Immature natural killer cell (primary cell): ENCODE measurements around the gene PIP5K1B. TPM values are rescaled to one million over a fixed set of nuclear protein-coding genes. Genes with fewer than 3 reads are reported as not detected.

Experiments used
- DNase-seq, 3 donors: peaks; one replicate each; pipeline ENCODE4 v3.0.0; 2022; ENCODE audit warnings: mixed read lengths in 1 of 3
- H3K27ac Mint-ChIP-seq, 6 donors: one replicate each; pipeline ENCODE4 v1.8.0; 2020; ENCODE audit warnings: mixed read lengths in 6 of 6, mild to moderate bottlenecking in 5 of 6, inconsistent platforms in 4 of 6, moderate library complexity in 3 of 6
- H3K27me3 Mint-ChIP-seq, 3 donors: one replicate each; pipeline ENCODE4 v1.8.0; 2020 to 2021; ENCODE audit warnings: low read depth in 3 of 3, mild to moderate bottlenecking in 3 of 3, mixed read lengths in 3 of 3, moderate library complexity in 3 of 3, inconsistent platforms in 1 of 3
- H3K36me3 Mint-ChIP-seq, 3 donors: one replicate each; pipeline ENCODE4 v1.8.0; 2020; ENCODE audit warnings: mixed read lengths in 3 of 3, inconsistent platforms in 2 of 3, mild to moderate bottlenecking in 2 of 3
- H3K4me1 Mint-ChIP-seq, 2 donors: one replicate each; pipeline ENCODE4 v1.8.0; 2020; ENCODE audit warnings: inconsistent platforms in 2 of 2, mild to moderate bottlenecking in 2 of 2, mixed read lengths in 2 of 2, moderate library complexity in 1 of 2
- H3K4me3 Mint-ChIP-seq, 5 donors: one replicate each; pipeline ENCODE4 v1.8.0; 2020; ENCODE audit warnings: mild to moderate bottlenecking in 5 of 5, mixed read lengths in 5 of 5, inconsistent platforms in 3 of 5, moderate library complexity in 3 of 5
- H3K9me3 Mint-ChIP-seq, 6 donors: one replicate each; pipeline ENCODE4 v1.8.0; 2020; ENCODE audit warnings: mild to moderate bottlenecking in 6 of 6, mixed read lengths in 6 of 6, inconsistent platforms in 4 of 6, moderate library complexity in 3 of 6
- polyA plus RNA-seq, 3 donors: library from polyadenylated mRNA; unstranded; fragments of 300-500 nt; fragmentation: Illumina TruSeq; gene quantifications; one replicate each; pipeline ENCODE4 v1.2.3, GENCODE V29; 2021

The PIP5K1B gene
- polyA plus RNA-seq, 3 donors from 2014 or later = not detected

- Mint-ChIP-seq H3K36me3 (no peaks in the 10 kb centered on the region), H3K9me3 (no peaks in the 10 kb centered on the region), H3K4me3 (no peak overlapping the region), H3K27me3 (peaks cover 2 to 4% (median 3%) of the 10 kb centered on the region in 3 donors), H3K4me1 (no peaks in the 10 kb centered on the region), H3K27ac (no peak overlapping the region)
- no peak for DNase-seq
Measured at GRCh38 chr9:68804911-68805889, 100.2 kb downstream of the PIP5K1B start.

GRCh38 chr9:68805890-68806517 lies 101.0 kb downstream of the PIP5K1B start:
- no peaks in the 10 kb centered on the region for H3K9me3 Mint-ChIP-seq
- peaks cover 2 to 4% (median 3%) of the 10 kb centered on the region in 3 donors for H3K27me3 Mint-ChIP-seq
- H3K36me3 Mint-ChIP-seq = no peaks in the 10 kb centered on the region
- H3K4me1 Mint-ChIP-seq = no peaks in the 10 kb centered on the region
- no peak overlapping the region for H3K27ac Mint-ChIP-seq
- no peak overlapping the region for H3K4me3 Mint-ChIP-seq
- DNase-seq = no peak

GRCh38 chr9:68808338-68808890 lies 103.4 kb downstream of the PIP5K1B start:
- no peak for DNase-seq

GRCh38 chr9:68817079-68817875 lies 112.2 kb downstream of the PIP5K1B start:
- no peaks in the 10 kb centered on the region for H3K36me3 Mint-ChIP-seq

More at GRCh38 chr9:68808338-68808890, 103.4 kb downstream of the PIP5K1B start:
- peaks cover 2 to 9% (median 3%) of the 10 kb centered on the region in 3 donors for H3K27me3 Mint-ChIP-seq
- H3K4me1 Mint-ChIP-seq = no peaks in the 10 kb centered on the region
- H3K36me3 Mint-ChIP-seq = no peaks in the 10 kb centered on the region
- H3K9me3 Mint-ChIP-seq = no peaks in the 10 kb centered on the region
- no peak overlapping the region for H3K4me3 Mint-ChIP-seq
- no peak overlapping the region for H3K27ac Mint-ChIP-seq

GRCh38 chr9:68819065-68819464 lies 114.0 kb downstream of the PIP5K1B start:
- Mint-ChIP-seq H3K27me3 (peaks cover 0 to 10% (median 6%) of the 10 kb centered on the region in 3 donors), H3K9me3 (no peaks in the 10 kb centered on the region), H3K4me3 (no peak overlapping the region), H3K4me1 (no peaks in the 10 kb centered on the region), H3K36me3 (no peaks in the 10 kb centered on the region), H3K27ac (no peak overlapping the region)
- DNase-seq = no peak

More at GRCh38 chr9:68817079-68817875, 112.2 kb downstream of the PIP5K1B start:
- Mint-ChIP-seq H3K4me3 (no peak overlapping the region), H3K9me3 (no peaks in the 10 kb centered on the region), H3K27ac (no peak overlapping the region), H3K27me3 (peaks cover 2 to 9% (median 6%) of the 10 kb centered on the region in 3 donors), H3K4me1 (no peaks in the 10 kb centered on the region)
- no peak for DNase-seq

GRCh38 chr9:68821911-68822310 lies 116.9 kb downstream of the PIP5K1B start:
- Mint-ChIP-seq H3K36me3 (no peaks in the 10 kb centered on the region), H3K27ac (no peak overlapping the region), H3K4me1 (no peaks in the 10 kb centered on the region), H3K9me3 (no peaks in the 10 kb centered on the region), H3K4me3 (no peak overlapping the region), H3K27me3 (peaks cover 0 to 8% (median 4%) of the 10 kb centered on the region in 3 donors)
- no peak for DNase-seq

GRCh38 chr9:68822596-68823165 lies 117.6 kb downstream of the PIP5K1B start:
- H3K9me3 Mint-ChIP-seq = no peaks in the 10 kb centered on the region
- no peak for DNase-seq

GRCh38 chr9:68825762-68826472 lies 120.9 kb downstream of the PIP5K1B start:
- no peak for DNase-seq
- H3K9me3 Mint-ChIP-seq = no peaks in the 10 kb centered on the region
- peaks cover 0 to 7% (median 6%) of the 10 kb centered on the region in 3 donors for H3K27me3 Mint-ChIP-seq
- no peaks in the 10 kb centered on the region for H3K36me3 Mint-ChIP-seq
- no peak overlapping the region for H3K4me3 Mint-ChIP-seq
- no peak overlapping the region for H3K27ac Mint-ChIP-seq
- no peaks in the 10 kb centered on the region for H3K4me1 Mint-ChIP-seq

More at GRCh38 chr9:68822596-68823165, 117.6 kb downstream of the PIP5K1B start:
- Mint-ChIP-seq H3K27ac (no peak overlapping the region), H3K36me3 (no peaks in the 10 kb centered on the region), H3K4me3 (no peak overlapping the region), H3K4me1 (no peaks in the 10 kb centered on the region), H3K27me3 (peaks cover 0 to 8% (median 6%) of the 10 kb centered on the region in 3 donors)

- Mint-ChIP-seq H3K27me3 (peaks cover 0 to 6% (median 3%) of the 10 kb centered on the region in 3 donors), H3K27ac (no peak overlapping the region), H3K4me3 (no peak overlapping the region), H3K4me1 (no peaks in the 10 kb centered on the region), H3K36me3 (no peaks in the 10 kb centered on the region), H3K9me3 (no peaks in the 10 kb centered on the region)
- DNase-seq = no peak
Measured at GRCh38 chr9:68827837-68828744, 123.1 kb downstream of the PIP5K1B start.

- Mint-ChIP-seq H3K4me3 (no peak overlapping the region), H3K4me1 (no peaks in the 10 kb centered on the region), H3K27me3 (peaks cover 0 to 5% (median 3%) of the 10 kb centered on the region in 3 donors), H3K36me3 (no peaks in the 10 kb centered on the region), H3K27ac (no peak overlapping the region), H3K9me3 (no peaks in the 10 kb centered on the region)
- no peak for DNase-seq
Measured at GRCh38 chr9:68832101-68832500, 127.1 kb downstream of the PIP5K1B start.

GRCh38 chr9:68832861-68833518 lies 128.0 kb downstream of the PIP5K1B start:
- no peak for DNase-seq
- no peaks in the 10 kb centered on the region for H3K36me3 Mint-ChIP-seq
- no peaks in the 10 kb centered on the region for H3K4me1 Mint-ChIP-seq
- H3K9me3 Mint-ChIP-seq = no peaks in the 10 kb centered on the region
- no peak overlapping the region for H3K27ac Mint-ChIP-seq
- peaks cover 0 to 5% (median 0%) of the 10 kb centered on the region in 3 donors for H3K27me3 Mint-ChIP-seq
- no peak overlapping the region for H3K4me3 Mint-ChIP-seq
